Measurements from ENCODE around the gene ADGRG2.

The ADGRG2 gene

DNA sequence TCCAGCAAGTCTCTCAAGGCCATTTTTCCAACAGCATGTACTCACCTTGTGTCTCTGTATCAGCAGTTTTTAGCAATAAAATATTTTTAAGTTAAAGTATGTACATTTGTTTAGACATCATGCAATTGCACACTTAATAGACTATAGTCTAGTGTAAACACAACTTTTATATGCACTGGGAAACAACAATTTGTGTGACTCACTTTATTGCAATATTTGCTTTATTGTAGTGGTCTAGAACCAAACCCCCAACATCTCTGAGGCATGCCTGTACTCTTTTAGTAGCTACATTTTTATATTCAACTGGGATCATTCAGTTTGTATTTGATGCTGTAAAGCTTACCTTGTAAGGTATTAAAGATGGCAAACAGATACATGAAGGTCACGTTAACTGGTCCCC lies 123.6 kb downstream of the ADGRG2 start:
- DNase-seq (ENCODE audit: extremely low read depth, low read depth), result no peak
- H3K4me3 ChIP-seq (replicated peaks; ENCODE audit: low read depth, low read length), result no peak overlapping the region
- TF ChIP-seq CTCF (IDR thresholded peaks at IDR 0.05; ENCODE audit: low read depth, low read length, missing control alignments), result no peak

- H3K4me3 ChIP-seq (replicated peaks; ENCODE audit: low read depth, low read length), result no peak overlapping the region
- no peak for TF ChIP-seq CTCF (IDR thresholded peaks at IDR 0.05; ENCODE audit: low read depth, low read length, missing control alignments)
- DNase-seq (ENCODE audit: extremely low read depth, low read depth), result no peak
Observed at GRCh38 chrX:18997916-18998315, 124.4 kb downstream of the ADGRG2 start.

DNA sequence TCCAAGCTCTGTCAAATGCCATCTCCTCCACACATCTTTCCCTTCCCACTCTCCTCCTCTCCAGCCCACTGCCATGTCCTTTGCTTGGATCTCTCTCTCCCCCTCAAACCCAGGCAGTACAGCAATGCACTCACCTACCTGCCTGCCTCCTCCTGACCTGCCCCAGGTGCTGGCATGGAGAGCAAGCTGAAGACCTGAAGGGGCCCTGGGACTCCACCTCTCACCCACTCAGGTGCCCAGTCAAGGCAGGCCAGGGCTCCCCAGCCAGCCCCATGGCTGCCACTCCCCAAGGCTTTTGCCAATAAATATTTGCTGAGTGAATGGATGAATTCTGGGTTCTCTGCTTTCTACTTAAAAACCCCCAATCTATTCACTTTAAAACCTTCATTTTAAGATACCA lies 125.7 kb downstream of the ADGRG2 start:
- TF ChIP-seq CTCF (IDR thresholded peaks at IDR 0.05; ENCODE audit: low read depth, low read length, missing control alignments), result no peak

GRCh38 chrX:18995221-18995620 lies 127.0 kb downstream of the ADGRG2 start:
- no peak overlapping the region for H3K4me3 ChIP-seq (replicated peaks; ENCODE audit: low read depth, low read length)
- no peak for DNase-seq (ENCODE audit: extremely low read depth, low read depth)
- TF ChIP-seq CTCF (IDR thresholded peaks at IDR 0.05; ENCODE audit: low read depth, low read length, missing control alignments), result no peak

More for the DNA sequence above, 125.7 kb downstream of the ADGRG2 start:
- DNase-seq (ENCODE audit: extremely low read depth, low read depth), result no peak
- no peak overlapping the region for H3K4me3 ChIP-seq (replicated peaks; ENCODE audit: low read depth, low read length)

GRCh38 chrX:18994713-18995112 lies 127.6 kb downstream of the ADGRG2 start:
- DNase-seq (ENCODE audit: extremely low read depth, low read depth), result no peak
- TF ChIP-seq CTCF (IDR thresholded peaks at IDR 0.05; ENCODE audit: low read depth, low read length, missing control alignments), result no peak
- H3K4me3 ChIP-seq (replicated peaks; ENCODE audit: low read depth, low read length), result no peak overlapping the region

DNA sequence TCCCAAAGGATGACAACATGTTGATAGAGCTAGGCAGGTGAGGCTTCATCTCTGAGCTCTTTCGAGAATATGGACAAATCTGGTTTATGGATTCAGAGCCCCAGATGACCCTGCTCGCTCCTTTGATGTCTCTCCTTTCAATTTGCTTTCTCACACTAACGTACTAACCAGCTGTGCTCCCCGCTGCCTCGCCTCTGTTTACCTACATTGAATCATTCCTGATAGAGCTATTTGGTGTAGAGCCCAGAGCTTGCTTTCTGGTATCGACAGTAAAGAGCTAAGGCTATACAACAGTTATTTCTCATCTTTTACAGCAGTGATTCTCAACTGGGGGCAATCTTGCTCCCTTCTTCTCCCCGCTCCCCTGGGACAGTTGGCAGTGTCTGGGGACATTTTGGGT lies 129.4 kb downstream of the ADGRG2 start:
- no peak for TF ChIP-seq CTCF (IDR thresholded peaks at IDR 0.05; ENCODE audit: low read depth, low read length, missing control alignments)
- DNase-seq (ENCODE audit: extremely low read depth, low read depth), result no peak
- H3K4me3 ChIP-seq (replicated peaks; ENCODE audit: low read depth, low read length), result no peak overlapping the region

DNA sequence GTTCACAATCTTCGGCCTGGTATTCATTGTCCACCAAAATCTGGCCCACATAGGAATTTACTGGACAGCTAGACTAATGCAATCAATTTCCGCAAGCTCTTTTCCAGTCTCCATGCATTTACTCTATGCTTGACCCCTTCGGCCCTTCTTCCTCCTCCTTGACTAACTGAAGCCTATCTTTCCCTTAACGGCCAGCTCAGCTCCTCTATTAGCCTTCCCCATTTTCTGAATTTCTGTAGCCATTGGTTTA lies 137.2 kb downstream of the ADGRG2 start:
- no peak for DNase-seq (ENCODE audit: extremely low read depth, low read depth)

More for the DNA sequence above, 137.2 kb downstream of the ADGRG2 start:
- no peak for TF ChIP-seq CTCF (IDR thresholded peaks at IDR 0.05; ENCODE audit: low read depth, low read length, missing control alignments)
- H3K4me3 ChIP-seq (replicated peaks; ENCODE audit: low read depth, low read length), result peak overlapping the region; percentile 65
